GM23338 (cell line): ENCODE results near the gene PRPF6. TPM values are rescaled to one million over a fixed set of nuclear protein-coding genes. Genes with fewer than 3 reads are reported as not detected.
"Not testable (repeated sequence)": the region's sequence is repeated elsewhere in the genome, so short reads cannot be mapped to it uniquely, and the experiment has no call there.

Source experiments
- ATAC-seq: fragments of 200-7000 bp; cut with Tn5 transposase; 3 replicates; pipeline ENCODE4 v1.9.1; 2020
- DNase-seq: peaks from one replicate; pipeline ENCODE4 v3.0.0-alpha.2; 2015; ENCODE audit warnings: low spot score
- H2AFZ ChIP-seq: fragments of 200-600 bp; sonication (generic); 2 replicates; pipeline ENCODE4 v1.8.0; 2016; ENCODE audit warnings: antibody characterized with exemption, mild to moderate bottlenecking, moderate library complexity
- H3F3A ChIP-seq: fragments of 200-600 bp; sonication (generic); replicated peaks from 2 replicates; pipeline ENCODE4 v1.8.0; 2017; ENCODE audit warnings: antibody characterized with exemption, mixed run types, low read depth
- H3K27ac ChIP-seq: fragments of 200-600 bp; sonication (generic); 2 replicates; pipeline ENCODE4 v1.6.1; 2016; ENCODE audit warnings: low read depth
- H3K27me3 ChIP-seq: fragments of 200-600 bp; sonication (generic); 2 replicates; pipeline ENCODE4 v1.8.0; 2016; ENCODE audit warnings: mild to moderate bottlenecking, mixed run types, moderate library complexity; ENCODE audit not compliant: insufficient read depth
- H3K36me3 ChIP-seq: fragments of 200-600 bp; sonication (generic); 2 replicates; pipeline ENCODE4 v1.8.0; 2016; ENCODE audit warnings: mild to moderate bottlenecking; ENCODE audit not compliant: insufficient read depth
- H3K4me1 ChIP-seq: fragments of 200-600 bp; sonication (generic); 2 replicates; pipeline ENCODE4 v1.8.0; 2016; ENCODE audit warnings: mild to moderate bottlenecking, moderate library complexity; ENCODE audit not compliant: insufficient read depth
- H3K4me2 ChIP-seq: fragments of 200-600 bp; sonication (generic); 2 replicates; pipeline ENCODE4 v1.7.1; 2017; ENCODE audit warnings: mixed run types
- H3K4me3 ChIP-seq: fragments of 200-600 bp; sonication (generic); 2 replicates; pipeline ENCODE4 v1.6.1; 2016; ENCODE audit warnings: mixed run types
- H3K79me2 ChIP-seq: fragments of 200-600 bp; sonication (generic); replicated peaks from 2 replicates; pipeline ENCODE4 v1.8.0; 2017; ENCODE audit warnings: mild to moderate bottlenecking; ENCODE audit not compliant: insufficient read depth
- H3K9me2 ChIP-seq: fragments of 200-600 bp; sonication (generic); 2 replicates; pipeline ENCODE4 v1.8.0; 2017; ENCODE audit not compliant: insufficient read depth
- H4K20me1 ChIP-seq: fragments of 200-600 bp; sonication (generic); replicated peaks from 2 replicates; pipeline ENCODE4 v1.8.0; 2017; ENCODE audit warnings: mild to moderate bottlenecking; ENCODE audit not compliant: insufficient read depth
- H3K27ac Mint-ChIP-seq: 2 replicates; pipeline ENCODE4 v1.8.0; 2020; ENCODE audit warnings: inconsistent platforms, mild to moderate bottlenecking, moderate library complexity, mixed read lengths
- H3K27me3 Mint-ChIP-seq: 3 replicates; pipeline ENCODE4 v1.8.0; 2022; ENCODE audit warnings: low read depth, mild to moderate bottlenecking, moderate library complexity, mixed read lengths, inconsistent platforms; ENCODE audit not compliant: insufficient read depth, poor library complexity
- H3K36me3 Mint-ChIP-seq: 3 replicates; pipeline ENCODE4 v1.8.0; 2021; ENCODE audit warnings: low read depth, mild to moderate bottlenecking, inconsistent platforms, moderate library complexity, mixed read lengths
- H3K4me1 Mint-ChIP-seq: 3 replicates; pipeline ENCODE4 v1.8.0; 2020; ENCODE audit warnings: mild to moderate bottlenecking, inconsistent platforms, mixed read lengths
- H3K4me3 Mint-ChIP-seq: 3 replicates; pipeline ENCODE4 v1.8.0; 2021; ENCODE audit warnings: moderate library complexity, mild to moderate bottlenecking, inconsistent platforms, mixed read lengths
- H3K9me3 Mint-ChIP-seq: 3 replicates; pipeline ENCODE4 v1.8.0; 2020; ENCODE audit warnings: moderate library complexity, mild to moderate bottlenecking, inconsistent platforms, mixed read lengths
- POLR2AphosphoS5 ChIP-seq: IDR thresholded peaks from 2 replicates; pipeline ENCODE4 v1.6.1; 2016; ENCODE audit warnings: antibody characterized with exemption, low read depth
- ZNF462 ChIP-seq: fragments of 250-450 bp; sonication (Bioruptor Pico); IDR thresholded peaks from 2 replicates; pipeline ENCODE4 v1.5.0; 2020; ENCODE audit warnings: mild to moderate bottlenecking, moderate library complexity
- polyA plus RNA-seq: library from polyadenylated mRNA; unstranded; fragments of >200 nt; fragmentation: Nextera tagmentation; extraction: Ambion mirVana; gene quantifications from 2 replicates; pipeline ENCODE4 v1.2.1, GENCODE V29; 2016
- total RNA-seq: library from RNA; depleted of rRNA; stranded (reverse); fragments of >200 nt; shearing (Covaris generic); gene quantifications from 2 replicates; pipeline ENCODE4 v1.2.3, GENCODE V29; 2014

Gene PRPF6
- total and polyA plus RNA-seq, 2 experiments from 2014 or later: 53.8 to 79.9 TPM

GRCh38 chr20:63959699-63960075, 21.2 kb upstream of the PRPF6 start:
- no peak overlapping the region for H3K27ac ChIP-seq
- no peak overlapping the region; the same call in 2 of the 3 replicates for H3K4me3 Mint-ChIP-seq
- no peaks in the 10 kb centered on the region for H3K27me3 ChIP-seq
- peaks cover 18% of the 10 kb centered on the region for H3K4me1 ChIP-seq
- no peak overlapping the region for H3K4me2 ChIP-seq
- peaks cover 7% of the 10 kb centered on the region for H4K20me1 ChIP-seq
- no peak overlapping the region for H2AFZ ChIP-seq
- H3K27me3 Mint-ChIP-seq: peaks cover 9% of the 10 kb centered on the region
- no peak for TF ChIP-seq POLR2AphosphoS5
- no peak for TF ChIP-seq ZNF462 (CRISPR knock-in tag)
- H3K9me3 Mint-ChIP-seq: no peaks in the 10 kb centered on the region
- no peak overlapping the region; the same call in 1 of the 2 replicates for H3K27ac Mint-ChIP-seq
- 0 out of 2 replicates have a peak, but pooled peaks cover 11% of the 10 kb centered on the region for H3F3A ChIP-seq
- H3K36me3 Mint-ChIP-seq: peaks cover 27% of the 10 kb centered on the region; the same call in 2 of the 3 replicates
- DNase-seq (no peak), ATAC-seq (no peak)
- H3K79me2 ChIP-seq: peaks cover 12% of the 10 kb centered on the region
- H3K4me1 Mint-ChIP-seq: peaks cover 23% of the 10 kb centered on the region
- no peaks in the 10 kb centered on the region for H3K36me3 ChIP-seq
- H3K9me2 ChIP-seq: no peaks in the 10 kb centered on the region
- H3K4me3 ChIP-seq: no peak overlapping the region

- H3K4me2 ChIP-seq, ATAC-seq, H3K27me3 ChIP-seq, H3K9me2 ChIP-seq, H2AFZ ChIP-seq, H3K36me3 ChIP-seq, H3K27me3 Mint-ChIP-seq, H3K4me3 Mint-ChIP-seq, H3K27ac ChIP-seq, H3K27ac Mint-ChIP-seq, H3K9me3 Mint-ChIP-seq, H4K20me1 ChIP-seq, H3K4me3 ChIP-seq, DNase-seq, H3K79me2 ChIP-seq: not testable (repeated sequence)
- Histone ChIP-seq H3K4me1 (peaks cover 18% of the 10 kb centered on the region), H3F3A (0 out of 2 replicates have a peak, but pooled peaks cover 11% of the 10 kb centered on the region)
- peaks cover 27% of the 10 kb centered on the region; the same call in 2 of the 3 replicates for H3K36me3 Mint-ChIP-seq
- peaks cover 21% of the 10 kb centered on the region for H3K4me1 Mint-ChIP-seq
Observed at GRCh38 chr20:63960654-63961621, 20.0 kb upstream of the PRPF6 start.
